ENCODE measurements around the gene ATP9A. TPM values are rescaled to one million over a fixed set of nuclear protein-coding genes. Genes with fewer than 3 reads are reported as not detected.
A peak's percentile ranks its signal among the peaks of the same experiment; 100 is the strongest.
"Not testable (repeated sequence)": the region's sequence is repeated elsewhere in the genome, so short reads cannot be mapped to it uniquely, and the experiment has no call there.

Gene ATP9A
- total and polyA plus RNA-seq, 4 donors = 10.6 to 59.8 (median 33.2) TPM

DNA sequence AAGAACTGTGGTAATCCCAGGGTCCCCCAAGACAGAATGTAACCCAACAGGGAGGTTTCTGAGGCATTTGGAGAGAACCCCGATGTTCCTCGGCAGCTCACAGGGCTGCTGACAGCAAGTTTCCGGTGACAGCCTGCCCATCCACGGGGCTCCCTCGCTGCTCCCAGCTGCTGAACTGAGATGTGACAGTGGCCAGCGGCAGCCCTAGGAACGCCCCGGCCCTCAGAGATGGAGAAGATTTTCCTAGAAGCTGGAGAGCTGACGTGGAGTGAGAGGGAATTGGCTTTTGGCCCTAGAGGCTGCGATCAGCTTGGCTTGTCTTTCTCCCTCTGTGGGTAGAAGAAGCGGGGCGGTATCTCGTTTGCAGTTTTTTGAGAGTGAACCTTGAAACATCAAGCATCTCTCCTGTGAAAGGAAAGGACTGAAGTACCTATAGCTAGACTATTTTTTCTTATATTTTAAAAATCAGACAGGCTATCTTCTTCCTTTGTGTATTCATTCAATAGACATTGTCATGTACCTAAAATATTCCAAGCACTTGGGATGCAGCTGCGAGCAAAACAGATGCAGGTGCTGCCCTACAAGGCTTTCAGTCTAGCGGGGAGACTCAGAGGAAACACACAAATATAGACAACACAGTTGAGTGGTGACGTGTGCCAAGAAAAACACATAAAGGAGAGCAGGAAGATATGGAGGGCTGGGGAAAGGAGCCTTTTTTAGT, 197.3 kb downstream of the ATP9A start:
- Histone ChIP-seq H3K4me3 (ENCODE audit: low read length in 2 of 2) (no peak overlapping the region), H3K4me1 (ENCODE audit: control insufficient read depth in 1 of 2, insufficient read depth in 2 of 2, low read length in 2 of 2) (no peaks in the 10 kb centered on the region), H3K27ac (ENCODE audit: low read depth in 1 of 2, low read length in 2 of 2) (no peak overlapping the region), H3K27me3 (ENCODE audit: control insufficient read depth in 1 of 2, insufficient read depth in 2 of 2, low read length in 1 of 2) (no peaks in the 10 kb centered on the region), H3K36me3 (ENCODE audit: control insufficient read depth in 1 of 2, insufficient read depth in 2 of 2, low read length in 1 of 2) (no peaks in the 10 kb centered on the region), H3K9me3 (ENCODE audit: control insufficient read depth, low read length) (peaks cover 2% of the 10 kb centered on the region)
- ATAC-seq (ENCODE audit: low FRiP score) (peak; percentile 61), DNase-seq (peak; percentile 51 to 83)
- 9 to 14% methylated on average over 16 of the region's 16 CpGs for WGBS, 2 donors
- intact Hi-C loops (cut with DNase I) = no loop called here

DNA sequence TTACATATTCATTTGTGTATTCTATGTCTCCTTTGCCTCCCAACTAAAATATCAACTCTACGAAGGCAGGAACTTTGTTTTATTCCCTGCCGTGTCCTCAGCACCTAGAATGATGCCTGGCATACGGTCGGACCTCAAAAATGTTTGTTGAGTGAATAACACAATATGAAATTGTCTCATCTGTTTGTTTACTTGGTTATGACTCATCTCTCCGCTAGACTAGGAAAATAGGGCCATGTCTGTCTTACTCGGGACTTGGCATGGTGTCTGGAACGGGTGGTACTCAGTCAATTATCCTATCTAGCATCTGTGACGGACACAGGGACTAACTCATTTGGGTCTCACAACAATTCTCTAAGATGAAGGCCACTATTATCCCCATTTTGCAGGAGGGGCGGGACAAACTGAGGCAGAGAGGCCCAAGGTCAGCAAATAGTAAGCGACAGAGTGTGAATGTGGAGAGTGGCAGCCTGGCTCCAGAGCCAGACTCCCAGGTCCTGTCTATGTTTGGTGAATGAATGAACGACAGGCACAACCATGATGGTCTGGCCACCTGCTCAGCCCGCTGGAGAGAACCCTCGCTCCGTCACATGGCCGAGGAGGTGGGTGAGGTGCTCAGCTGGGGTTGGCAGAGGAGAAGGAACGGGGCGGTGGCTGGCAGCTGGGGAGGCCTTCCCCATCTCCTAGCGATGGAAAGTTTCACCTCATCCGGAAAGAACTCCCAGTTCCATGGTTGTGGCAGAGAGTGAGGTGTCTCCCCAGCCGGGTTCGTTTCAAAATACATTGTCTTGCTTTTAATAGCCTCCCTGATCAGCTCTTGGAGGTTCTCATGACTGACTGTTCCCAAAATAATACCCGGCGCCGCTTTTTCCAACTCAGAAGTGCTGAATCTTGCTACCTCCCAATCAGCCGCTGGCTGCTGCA, 198.1 kb downstream of the ATP9A start:
- DNase-seq = peak in 1 of 2 donors; percentile 82
- Histone ChIP-seq H3K4me1 (ENCODE audit: control insufficient read depth in 1 of 2, insufficient read depth in 2 of 2, low read length in 2 of 2) (no peaks in the 10 kb centered on the region), H3K9me3 (ENCODE audit: control insufficient read depth, low read length) (peaks cover 2% of the 10 kb centered on the region), H3K4me3 (ENCODE audit: low read length in 2 of 2) (no peak overlapping the region), H3K27ac (ENCODE audit: low read depth in 1 of 2, low read length in 2 of 2) (no peak overlapping the region), H3K27me3 (ENCODE audit: control insufficient read depth in 1 of 2, insufficient read depth in 2 of 2, low read length in 1 of 2) (no peaks in the 10 kb centered on the region), H3K36me3 (ENCODE audit: control insufficient read depth in 1 of 2, insufficient read depth in 2 of 2, low read length in 1 of 2) (no peaks in the 10 kb centered on the region)
- peak; percentile 24 for ATAC-seq (ENCODE audit: low FRiP score)
- 30 to 39% methylated on average over 25 of the region's 25 CpGs for WGBS, 2 donors
- intact Hi-C loops (cut with DNase I) = loop anchor here in 1 of 2 donors (10.0 kb wide), 1 partner anchor 115 kb away; no protein-coding TSS in a partner anchor

- H3K27me3 ChIP-seq (ENCODE audit: control insufficient read depth in 1 of 2, insufficient read depth in 2 of 2, low read length in 1 of 2); H3K4me1 ChIP-seq (ENCODE audit: control insufficient read depth in 1 of 2, insufficient read depth in 2 of 2, low read length in 2 of 2); H3K9me3 ChIP-seq (ENCODE audit: control insufficient read depth, low read length); H3K36me3 ChIP-seq (ENCODE audit: control insufficient read depth in 1 of 2, insufficient read depth in 2 of 2, low read length in 1 of 2); H3K27ac ChIP-seq (ENCODE audit: low read depth in 1 of 2, low read length in 2 of 2); DNase-seq; H3K4me3 ChIP-seq (ENCODE audit: low read length in 2 of 2); ATAC-seq (ENCODE audit: low FRiP score): not testable (repeated sequence)
- intact Hi-C loops (cut with DNase I) = loop anchor here in 1 of 2 donors (10.0 kb wide), 1 partner anchor 114 kb away; no protein-coding TSS in a partner anchor
- WGBS, 2 donors = 88% methylated on average over 3 of the region's 3 CpGs
These were observed 199.7 kb downstream of the ATP9A start for GRCh38 chr20:51568533-51568932.

- Histone ChIP-seq H3K27ac (ENCODE audit: low read depth in 1 of 2, low read length in 2 of 2) (no peak overlapping the region), H3K4me1 (ENCODE audit: control insufficient read depth in 1 of 2, insufficient read depth in 2 of 2, low read length in 2 of 2) (peaks cover 0 to 2% of the 10 kb centered on the region in 2 donors), H3K4me3 (ENCODE audit: low read length in 2 of 2) (no peak overlapping the region), H3K9me3 (ENCODE audit: control insufficient read depth, low read length) (no peaks in the 10 kb centered on the region), H3K27me3 (ENCODE audit: control insufficient read depth in 1 of 2, insufficient read depth in 2 of 2, low read length in 1 of 2) (no peaks in the 10 kb centered on the region), H3K36me3 (ENCODE audit: control insufficient read depth in 1 of 2, insufficient read depth in 2 of 2, low read length in 1 of 2) (no peaks in the 10 kb centered on the region)
- WGBS, 2 donors = 87 to 89% methylated on average over 5 of the region's 5 CpGs
- no peak for DNase-seq
- intact Hi-C loops (cut with DNase I) = loop anchor here in 1 of 2 donors (10.0 kb wide), 1 partner anchor 113 kb away; no protein-coding TSS in a partner anchor
- no peak for ATAC-seq (ENCODE audit: low FRiP score)
These were observed 200.6 kb downstream of the ATP9A start for GRCh38 chr20:51567622-51568021.

DNA sequence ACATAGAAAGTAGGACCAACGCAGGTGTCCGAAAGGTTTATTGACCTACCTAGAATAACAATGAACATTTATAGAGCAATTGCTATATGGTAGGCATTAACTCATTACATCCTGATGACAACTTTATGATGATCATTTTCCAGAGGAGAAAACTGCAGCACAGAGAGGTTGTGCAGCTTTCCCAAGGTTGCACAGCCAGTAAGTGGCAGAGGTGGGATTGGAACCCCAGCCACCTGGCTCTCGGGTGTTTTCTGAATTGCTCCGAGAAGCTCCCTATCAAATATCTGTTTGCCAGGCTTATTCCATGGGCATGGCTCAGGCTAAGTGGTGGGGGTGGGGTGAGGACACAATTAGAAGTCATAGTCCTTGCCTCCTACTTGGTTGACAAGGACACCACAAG, 201.6 kb downstream of the ATP9A start:
- peaks cover 0 to 2% of the 10 kb centered on the region in 2 donors for H3K4me1 ChIP-seq (ENCODE audit: control insufficient read depth in 1 of 2, insufficient read depth in 2 of 2, low read length in 2 of 2)
- DNase-seq = no peak
- H3K4me3 ChIP-seq (ENCODE audit: low read length in 2 of 2) = no peak overlapping the region
- no peak overlapping the region for H3K27ac ChIP-seq (ENCODE audit: low read depth in 1 of 2, low read length in 2 of 2)
- H3K36me3 ChIP-seq (ENCODE audit: control insufficient read depth in 1 of 2, insufficient read depth in 2 of 2, low read length in 1 of 2) = no peaks in the 10 kb centered on the region
- no peaks in the 10 kb centered on the region for H3K9me3 ChIP-seq (ENCODE audit: control insufficient read depth, low read length)
- intact Hi-C loops (cut with DNase I) = loop anchor here in 1 of 2 donors (10.0 kb wide), 1 partner anchor 112 kb away; no protein-coding TSS in a partner anchor
- 93 to 94% methylated on average over 4 of the region's 4 CpGs for WGBS, 2 donors
- no peaks in the 10 kb centered on the region for H3K27me3 ChIP-seq (ENCODE audit: control insufficient read depth in 1 of 2, insufficient read depth in 2 of 2, low read length in 1 of 2)
- ATAC-seq (ENCODE audit: low FRiP score) = no peak

DNA sequence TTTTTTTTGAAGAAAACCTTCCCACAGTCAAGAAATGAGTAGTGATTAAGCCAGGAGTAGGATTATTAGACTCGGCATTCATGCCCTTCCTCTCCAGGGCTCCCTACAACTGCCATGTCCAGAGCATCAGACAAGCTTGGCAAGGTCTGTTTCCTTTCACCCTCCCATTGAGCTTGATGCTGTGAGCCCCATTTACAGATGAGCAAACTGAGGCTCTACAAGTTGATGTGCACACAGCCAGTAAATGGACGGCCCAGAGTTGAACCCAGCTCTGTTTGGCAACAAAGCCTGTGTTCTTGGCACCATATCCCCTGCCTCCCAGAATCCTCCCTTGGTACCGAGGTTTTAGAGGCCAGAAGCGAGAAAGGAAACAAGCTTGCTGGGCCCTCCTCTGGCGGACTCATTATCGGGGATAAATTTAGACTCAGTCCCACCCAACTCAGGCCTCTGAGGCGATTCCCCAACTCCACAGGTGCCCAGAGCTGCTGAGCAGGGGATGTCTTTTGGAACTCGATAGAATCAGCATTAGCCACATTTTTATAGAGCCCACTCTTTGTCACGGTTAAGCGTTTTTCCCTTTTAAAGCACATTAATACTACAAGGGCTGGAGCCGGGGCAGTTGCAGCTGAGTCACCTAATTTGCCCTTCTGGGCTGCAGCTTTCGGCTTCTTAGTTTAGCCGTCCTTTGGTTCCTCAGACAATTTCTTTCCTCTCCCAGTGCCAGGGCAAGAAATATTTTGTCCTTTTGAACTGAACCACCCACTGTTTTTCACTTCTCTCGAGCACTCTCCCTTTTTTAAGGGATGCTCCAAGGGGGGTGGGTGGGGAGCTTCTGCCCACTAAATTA, 202.7 kb downstream of the ATP9A start:
- Histone ChIP-seq H3K9me3 (ENCODE audit: control insufficient read depth, low read length) (no peaks in the 10 kb centered on the region), H3K27ac (ENCODE audit: low read depth in 1 of 2, low read length in 2 of 2) (peak overlapping the region in 1 of 2 donors; percentile 36), H3K4me3 (ENCODE audit: low read length in 2 of 2) (no peak overlapping the region), H3K27me3 (ENCODE audit: control insufficient read depth in 1 of 2, insufficient read depth in 2 of 2, low read length in 1 of 2) (no peaks in the 10 kb centered on the region), H3K4me1 (ENCODE audit: control insufficient read depth in 1 of 2, insufficient read depth in 2 of 2, low read length in 2 of 2) (peaks cover 0 to 2% of the 10 kb centered on the region in 2 donors), H3K36me3 (ENCODE audit: control insufficient read depth in 1 of 2, insufficient read depth in 2 of 2, low read length in 1 of 2) (no peaks in the 10 kb centered on the region)
- DNase-seq = no peak
- ATAC-seq (ENCODE audit: low FRiP score) = no peak
- WGBS, 2 donors = 7 to 12% methylated on average over 14 of the region's 14 CpGs
- intact Hi-C loops (cut with DNase I) = loop anchor here in 1 of 2 donors (10.0 kb wide), 1 partner anchor 111 kb away; no protein-coding TSS in a partner anchor

- no peaks in the 10 kb centered on the region for H3K9me3 ChIP-seq (ENCODE audit: control insufficient read depth, low read length)
- intact Hi-C loops (cut with DNase I) = loop anchor here (5.0 to 10.0 kb wide), 2 partner anchors 109 to 116 kb away; no protein-coding TSS in a partner anchor
- 23 to 24% methylated on average over 15 of the region's 15 CpGs for WGBS, 2 donors
- peak; percentile 81 to 85 for DNase-seq
- H3K27me3 ChIP-seq (ENCODE audit: control insufficient read depth in 1 of 2, insufficient read depth in 2 of 2, low read length in 1 of 2) = no peaks in the 10 kb centered on the region
- H3K27ac ChIP-seq (ENCODE audit: low read depth in 1 of 2, low read length in 2 of 2) = peak overlapping the region in 1 of 2 donors; percentile 23
- peak; percentile 61 for ATAC-seq (ENCODE audit: low FRiP score)
- H3K4me1 ChIP-seq (ENCODE audit: control insufficient read depth in 1 of 2, insufficient read depth in 2 of 2, low read length in 2 of 2) = peaks cover 0 to 2% of the 10 kb centered on the region in 2 donors
- no peaks in the 10 kb centered on the region for H3K36me3 ChIP-seq (ENCODE audit: control insufficient read depth in 1 of 2, insufficient read depth in 2 of 2, low read length in 1 of 2)
- no peak overlapping the region for H3K4me3 ChIP-seq (ENCODE audit: low read length in 2 of 2)
These were observed 204.5 kb downstream of the ATP9A start for GRCh38 chr20:51563486-51564332.

Measured in aorta (tissue), 5 donors.